GM21737 (cell line): ENCODE results near the gene PRKAG2.
A peak's percentile ranks its signal among the peaks of the same experiment; 100 is the strongest.

Source experiments
- ATAC-seq: cut with Tn5 transposase; IDR thresholded peaks from one replicate; pipeline ENCODE4 v1.9.1; 2021; ENCODE audit warnings: mild to moderate bottlenecking, moderate library complexity; ENCODE audit not compliant: unreplicated experiment

The PRKAG2 gene

DNA sequence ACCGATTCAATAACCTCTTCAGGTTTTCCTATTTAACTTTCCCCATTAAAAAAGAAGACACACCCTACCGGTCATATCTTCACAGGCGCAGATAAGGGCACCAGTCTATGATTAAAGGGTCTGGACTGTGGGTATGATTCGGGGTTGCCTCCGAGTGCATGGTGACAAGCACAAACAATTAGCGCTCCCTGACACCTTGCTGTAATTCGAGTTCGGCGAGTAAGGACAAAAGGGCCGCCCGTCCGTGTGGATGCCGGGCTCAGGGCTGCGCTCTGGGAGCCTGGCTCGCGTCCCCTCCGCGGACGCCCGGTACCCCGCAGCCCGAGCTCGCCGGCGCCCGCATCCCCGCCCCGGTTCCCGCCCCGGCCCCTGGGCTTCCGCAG lies 245.4 kb downstream of the PRKAG2 start:
- ATAC-seq, result peak; percentile 23

- ATAC-seq, result no peak
These were observed 245.9 kb downstream of the PRKAG2 start for GRCh38 chr7:151630851-151631569.

GRCh38 chr7:151630358-151630757 lies 246.6 kb downstream of the PRKAG2 start:
- no peak for ATAC-seq

DNA sequence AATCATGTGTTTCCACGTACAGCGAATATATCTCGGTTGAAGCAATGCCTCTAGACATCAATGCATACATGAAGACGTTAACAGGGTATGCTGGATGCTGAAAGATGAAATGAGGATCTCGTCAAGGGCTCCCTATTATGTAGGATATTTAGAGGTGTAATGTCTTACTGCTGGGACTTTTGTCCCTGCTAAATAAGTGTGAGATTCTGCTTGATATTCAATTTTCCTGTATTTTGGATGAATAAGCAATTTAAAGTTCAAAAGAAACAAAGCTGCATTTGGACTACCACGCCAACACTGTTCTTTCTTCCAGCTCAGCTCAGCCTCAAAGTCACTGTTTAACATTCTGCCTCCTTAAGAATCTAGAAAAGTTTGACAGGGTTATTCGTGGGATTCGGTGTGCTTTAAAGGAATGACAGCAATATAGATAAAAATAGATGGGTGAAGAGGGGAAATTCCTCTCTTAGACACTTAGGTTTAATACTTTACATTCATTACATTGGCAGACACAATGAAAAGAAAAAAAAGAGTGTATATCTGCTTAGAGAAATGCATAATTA lies 247.1 kb downstream of the PRKAG2 start:
- no peak for ATAC-seq

DNA sequence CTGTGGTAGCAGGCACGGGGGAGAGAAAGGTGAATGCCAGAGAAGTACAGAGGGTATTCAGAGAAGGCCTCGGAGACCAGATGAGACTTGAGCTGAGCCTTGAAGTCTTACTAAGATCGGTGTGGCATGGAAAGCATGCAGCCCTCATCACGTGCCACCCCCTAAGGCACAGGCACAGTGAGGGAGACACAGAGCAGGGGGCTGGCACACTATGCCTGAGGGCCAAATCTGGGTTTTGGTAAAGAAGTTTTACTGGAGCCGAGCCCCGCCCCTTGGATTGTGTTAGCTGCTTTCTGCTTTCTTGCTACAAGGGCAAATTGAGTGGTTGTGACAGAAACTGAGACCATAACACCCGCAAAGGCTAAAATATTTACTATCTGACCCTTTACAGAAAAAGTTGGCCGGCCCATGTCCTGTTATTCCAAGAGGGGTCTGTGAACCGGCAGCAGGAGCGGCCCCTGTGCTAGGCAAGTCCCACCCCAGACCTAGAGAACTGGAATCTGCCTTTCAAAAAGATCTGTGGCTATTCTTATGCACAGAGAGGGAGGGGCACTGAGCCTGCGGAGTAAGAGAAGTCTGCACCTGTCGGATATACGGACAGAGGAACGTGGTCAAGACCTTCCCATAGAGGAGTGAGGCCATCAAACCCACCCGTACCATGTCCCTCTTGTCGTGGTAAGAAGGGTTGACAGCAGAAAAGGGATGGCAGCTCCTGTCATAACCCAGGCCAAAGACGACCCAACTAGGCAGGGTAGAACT lies 247.9 kb downstream of the PRKAG2 start:
- no peak for ATAC-seq

DNA sequence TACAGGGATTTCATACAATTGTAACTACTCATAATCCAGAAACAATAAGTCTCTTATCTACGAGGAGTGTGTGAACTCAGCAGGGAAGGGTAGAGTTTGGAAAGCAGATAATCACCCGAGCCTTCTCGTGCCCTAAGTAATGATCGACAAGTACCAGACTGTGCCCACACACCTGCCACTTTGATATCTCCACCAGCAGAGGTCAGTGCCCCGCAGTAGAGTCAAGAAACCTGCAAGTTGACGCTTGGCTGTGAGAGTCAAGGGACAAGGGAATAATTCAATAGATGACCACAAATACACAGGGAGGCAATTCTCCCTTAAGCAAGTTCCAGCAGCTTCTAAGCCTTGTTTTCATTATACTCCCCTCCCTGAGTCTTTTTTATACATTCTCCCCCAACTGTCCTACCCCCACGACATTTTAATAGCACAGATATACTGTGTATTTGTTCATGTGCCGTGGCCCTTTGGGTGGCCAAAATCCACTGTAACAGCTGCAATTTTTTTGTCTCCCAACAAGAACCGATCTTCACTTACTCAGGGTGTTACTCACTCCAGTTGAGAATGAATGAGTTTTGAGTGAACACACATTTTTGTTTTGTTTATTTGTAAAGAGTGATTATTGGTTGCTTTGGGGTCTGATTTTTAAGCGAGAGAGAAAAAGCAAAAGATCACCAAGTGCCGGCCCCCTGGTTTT lies 250.3 kb downstream of the PRKAG2 start:
- ATAC-seq, result no peak

- no peak for ATAC-seq
These were observed 251.3 kb downstream of the PRKAG2 start for GRCh38 chr7:151625606-151626005.

DNA sequence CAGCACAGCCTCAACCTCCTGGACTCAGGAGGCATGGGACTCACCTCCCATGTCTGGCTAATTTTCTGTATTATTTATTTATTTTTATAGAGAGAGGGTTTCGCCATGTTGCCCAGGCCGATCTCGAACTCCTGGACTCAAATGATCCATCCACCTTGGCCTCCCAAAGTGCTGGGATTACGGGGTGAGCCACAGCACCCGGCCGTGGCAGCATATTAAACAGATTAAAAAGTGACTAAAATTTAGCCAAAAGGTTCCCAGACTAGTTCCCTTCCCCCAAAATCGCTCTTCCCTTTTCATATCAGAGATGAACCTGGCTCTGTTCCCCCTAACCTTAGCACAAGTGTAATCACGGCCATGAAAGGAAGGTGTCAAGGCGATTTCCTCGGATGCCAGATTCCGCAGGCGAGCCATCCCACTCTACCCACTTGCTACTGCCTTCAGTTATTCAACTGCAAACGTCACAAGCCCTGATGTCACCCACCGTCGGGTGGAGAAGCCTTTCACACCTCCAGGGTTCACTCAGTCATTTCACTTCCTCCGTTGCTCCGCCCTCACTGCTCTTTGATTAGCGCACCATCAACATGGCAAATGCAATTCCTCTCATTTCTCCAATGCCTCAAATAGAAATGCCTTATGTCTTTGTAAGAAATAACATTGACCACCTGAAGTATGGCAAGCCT lies 252.5 kb downstream of the PRKAG2 start:
- no peak for ATAC-seq

GRCh38 chr7:151623766-151624165 lies 253.1 kb downstream of the PRKAG2 start:
- ATAC-seq, result no peak

DNA sequence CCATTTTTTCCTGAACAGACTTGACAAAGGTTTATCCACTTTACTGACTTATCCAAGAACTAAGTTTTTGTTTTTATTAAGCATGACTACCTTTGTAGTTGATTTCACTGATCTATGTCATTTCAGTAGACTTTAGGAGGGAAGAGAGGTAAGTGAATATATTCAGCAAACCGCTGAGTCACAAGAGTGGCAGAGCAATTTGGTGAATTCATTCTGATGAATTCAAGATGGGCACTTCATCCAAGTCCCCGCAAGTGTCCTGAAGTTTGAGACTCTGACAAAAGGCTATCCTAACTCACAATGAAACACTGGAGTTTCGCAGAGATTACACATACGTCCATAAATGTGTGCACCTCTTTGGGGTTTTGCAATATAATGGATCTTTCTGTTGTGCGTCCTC lies 255.0 kb downstream of the PRKAG2 start:
- ATAC-seq, result no peak

DNA sequence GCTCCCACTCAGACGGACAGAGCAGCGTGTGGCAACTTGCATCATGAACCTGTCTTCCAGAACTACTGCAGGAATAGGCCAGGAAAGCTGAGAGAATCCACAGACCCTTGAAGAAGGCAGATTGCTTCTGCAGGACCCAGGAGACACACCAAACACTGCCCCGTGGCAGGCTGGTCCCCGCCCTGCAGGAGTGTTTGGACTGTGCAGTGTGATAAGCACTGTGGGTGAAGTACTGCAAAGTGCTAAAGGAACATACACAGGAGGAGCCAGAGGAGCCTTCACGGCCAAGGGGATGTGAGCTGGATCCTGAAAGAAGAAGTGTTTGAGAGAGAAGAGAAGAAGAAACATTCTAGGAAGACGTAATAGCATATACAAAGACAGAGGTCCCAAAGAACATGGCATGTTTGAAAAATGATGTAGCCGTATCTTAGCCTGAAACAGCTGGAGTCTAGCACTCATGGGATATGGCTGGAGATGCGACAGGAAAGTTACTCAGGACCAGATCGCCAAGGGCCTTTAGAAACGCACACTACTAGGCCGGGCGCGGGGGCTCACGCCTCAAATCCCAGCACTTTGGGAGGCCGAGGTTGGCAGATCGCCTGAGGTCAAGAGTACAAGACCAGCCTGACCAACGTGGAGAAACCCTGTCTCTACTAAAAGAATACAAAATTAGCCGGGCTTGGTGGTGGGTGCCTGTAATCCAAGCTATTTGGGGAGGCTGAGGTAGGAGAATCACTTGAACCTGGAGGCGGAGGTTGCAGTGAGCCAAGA lies 260.3 kb downstream of the PRKAG2 start:
- ATAC-seq, result no peak

DNA sequence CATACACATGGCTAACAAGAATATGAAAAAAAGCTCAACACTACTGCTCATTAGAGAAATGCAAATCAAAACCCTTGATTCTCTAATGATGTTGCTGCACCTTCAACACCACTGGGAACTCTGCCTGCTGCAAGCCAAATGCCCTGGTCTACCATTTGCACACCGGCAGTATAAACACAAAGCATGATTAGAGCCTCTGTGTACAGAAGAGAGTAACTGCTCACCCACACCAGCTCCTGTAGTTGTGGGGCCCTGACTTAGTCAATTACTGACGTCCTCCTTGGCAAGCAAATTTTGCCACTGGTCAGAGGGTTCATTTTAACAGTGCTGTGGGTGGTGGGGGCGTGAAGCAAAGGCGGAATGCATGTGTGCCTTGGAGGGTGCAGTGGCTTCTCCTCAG lies 261.1 kb downstream of the PRKAG2 start:
- no peak for ATAC-seq

DNA sequence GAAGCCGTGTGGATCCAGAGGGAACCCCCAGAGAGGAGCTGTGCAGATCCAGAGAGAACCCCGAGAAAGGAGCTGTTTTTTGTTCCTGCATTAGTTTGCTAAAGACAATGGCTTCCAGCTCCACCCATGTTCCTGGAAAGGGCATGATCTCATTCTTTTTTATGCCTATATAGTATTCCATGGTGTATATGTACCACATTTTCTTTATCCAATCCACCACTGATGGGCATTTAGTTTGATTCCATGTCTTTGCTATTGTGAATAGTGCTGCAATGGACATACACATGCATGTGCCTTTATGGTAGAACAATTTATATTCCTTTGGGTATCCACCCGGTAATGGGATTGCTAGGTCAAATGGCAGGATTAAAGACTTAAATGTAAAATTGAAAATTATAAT lies 261.9 kb downstream of the PRKAG2 start:
- ATAC-seq, result no peak

GRCh38 chr7:151614019-151614418 lies 262.9 kb downstream of the PRKAG2 start:
- no peak for ATAC-seq

GRCh38 chr7:151611878-151612277 lies 265.0 kb downstream of the PRKAG2 start:
- no peak for ATAC-seq

DNA sequence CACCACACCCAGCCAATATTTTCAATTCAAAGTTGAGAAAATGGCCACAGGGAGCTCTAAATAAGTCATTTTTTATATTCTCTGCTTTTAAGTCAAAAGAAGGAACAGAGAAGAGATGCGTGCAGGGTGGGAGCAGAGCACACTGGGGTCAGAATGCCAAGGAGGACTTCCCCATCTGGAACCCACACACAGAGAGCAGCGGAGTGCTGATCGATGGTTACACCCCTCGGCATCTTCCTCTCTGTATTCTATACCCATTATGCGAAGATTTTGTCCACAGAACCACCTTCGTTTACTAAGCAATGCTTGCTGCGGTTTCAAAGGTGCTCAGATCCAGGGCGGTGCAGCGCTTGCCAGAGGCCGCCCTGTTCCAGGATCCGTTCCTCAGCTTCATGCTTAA lies 265.9 kb downstream of the PRKAG2 start:
- ATAC-seq, result no peak

DNA sequence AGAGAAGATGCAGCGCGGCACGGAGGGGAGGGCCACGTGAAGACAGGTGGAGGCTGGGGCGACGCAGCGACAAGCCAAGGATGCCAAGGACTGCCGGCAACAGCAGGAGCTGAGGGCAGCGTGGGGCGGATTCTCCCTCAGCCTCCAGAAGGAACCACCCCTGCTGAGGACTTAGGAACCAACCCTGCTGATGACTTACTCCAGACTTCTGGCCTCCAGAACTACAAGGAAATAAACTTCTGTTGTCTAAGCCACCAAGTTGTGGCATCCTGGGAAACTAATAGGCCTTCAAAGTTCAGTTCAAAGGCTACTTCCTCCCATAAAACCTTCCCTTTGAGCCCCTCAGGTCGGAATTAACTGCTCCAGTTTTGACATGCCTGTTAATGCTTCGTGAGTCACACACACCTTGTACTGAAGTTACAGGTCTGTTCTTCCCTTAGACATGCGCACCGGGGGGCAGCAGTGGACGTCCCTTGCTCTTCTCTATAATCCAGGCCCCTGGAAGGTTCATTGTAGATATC lies 268.8 kb downstream of the PRKAG2 start:
- ATAC-seq, result no peak

GRCh38 chr7:151607464-151607867 lies 269.4 kb downstream of the PRKAG2 start:
- ATAC-seq, result no peak

GRCh38 chr7:151603951-151604350 lies 273.0 kb downstream of the PRKAG2 start:
- no peak for ATAC-seq
